Progenitor cell of endocrine pancreas (in vitro differentiated cells): ENCODE data around the gene RNU6-1. TPM values are rescaled to one million over a fixed set of nuclear protein-coding genes. Genes with fewer than 3 reads are reported as not detected.

Experiments used
- DNase-seq: peaks from one replicate; pipeline ENCODE4 v3.0.0; 2021; ENCODE audit warnings: low spot score; ENCODE audit not compliant: unreplicated experiment
- H3K27ac Mint-ChIP-seq: 2 replicates; pipeline ENCODE4 v1.8.0; 2021; ENCODE audit warnings: mild to moderate bottlenecking, moderate library complexity, mixed read lengths
- H3K27me3 Mint-ChIP-seq: 2 replicates; pipeline ENCODE4 v1.8.0; 2021; ENCODE audit warnings: mixed read lengths
- H3K36me3 Mint-ChIP-seq: 2 replicates; pipeline ENCODE4 v1.8.0; 2022; ENCODE audit warnings: mixed read lengths; ENCODE audit not compliant: insufficient read depth
- H3K4me1 Mint-ChIP-seq: 2 replicates; pipeline ENCODE4 v1.8.0; 2021; ENCODE audit warnings: low read depth, mixed read lengths
- H3K4me3 Mint-ChIP-seq: 2 replicates; pipeline ENCODE4 v1.8.0; 2021; ENCODE audit warnings: low read depth, mild to moderate bottlenecking, moderate library complexity, mixed read lengths
- H3K9me3 Mint-ChIP-seq: 2 replicates; pipeline ENCODE4 v1.8.0; 2021; ENCODE audit warnings: low read depth, mixed read lengths
- total RNA-seq: library from RNA; stranded (reverse); gene quantifications from 2 replicates; pipeline ENCODE4 v1.2.1, GENCODE V29; 2021
- TF ChIP-seq, protein P1 (sequence below): fragments of 200-600 bp; sonication (generic); IDR thresholded peaks from one replicate; pipeline ENCODE4 v1.5.0; 2021; ENCODE audit warnings: antibody characterized with exemption, mild to moderate bottlenecking; ENCODE audit not compliant: unreplicated experiment

Gene RNU6-1
- total RNA-seq, 1 donor from 2014 or later: not detected

DNA sequence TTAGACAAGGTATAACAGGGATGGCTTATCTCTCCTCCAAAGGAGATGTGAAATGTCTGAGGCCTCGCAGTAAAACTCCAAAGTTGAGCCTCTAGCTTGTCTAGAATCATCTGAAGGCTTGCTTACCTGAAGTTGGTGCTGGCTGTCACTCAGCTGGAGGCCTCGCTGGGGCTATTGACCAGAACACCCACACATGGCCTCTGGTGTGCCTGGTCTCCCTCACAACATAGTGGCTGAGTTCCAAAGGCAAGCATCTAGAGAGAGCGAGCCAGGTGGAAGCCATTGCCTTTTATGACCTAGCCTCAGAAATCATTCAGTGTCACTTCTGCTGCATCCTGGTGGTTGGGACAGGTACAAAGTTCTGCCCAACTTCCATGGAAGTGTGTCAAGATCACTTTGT lies 17.4 kb upstream of the RNU6-1 start:
- no peak overlapping the region for H3K27ac Mint-ChIP-seq
- H3K9me3 Mint-ChIP-seq: no peaks in the 10 kb centered on the region
- no peaks in the 10 kb centered on the region for H3K27me3 Mint-ChIP-seq
- TF ChIP-seq, protein P1, sequence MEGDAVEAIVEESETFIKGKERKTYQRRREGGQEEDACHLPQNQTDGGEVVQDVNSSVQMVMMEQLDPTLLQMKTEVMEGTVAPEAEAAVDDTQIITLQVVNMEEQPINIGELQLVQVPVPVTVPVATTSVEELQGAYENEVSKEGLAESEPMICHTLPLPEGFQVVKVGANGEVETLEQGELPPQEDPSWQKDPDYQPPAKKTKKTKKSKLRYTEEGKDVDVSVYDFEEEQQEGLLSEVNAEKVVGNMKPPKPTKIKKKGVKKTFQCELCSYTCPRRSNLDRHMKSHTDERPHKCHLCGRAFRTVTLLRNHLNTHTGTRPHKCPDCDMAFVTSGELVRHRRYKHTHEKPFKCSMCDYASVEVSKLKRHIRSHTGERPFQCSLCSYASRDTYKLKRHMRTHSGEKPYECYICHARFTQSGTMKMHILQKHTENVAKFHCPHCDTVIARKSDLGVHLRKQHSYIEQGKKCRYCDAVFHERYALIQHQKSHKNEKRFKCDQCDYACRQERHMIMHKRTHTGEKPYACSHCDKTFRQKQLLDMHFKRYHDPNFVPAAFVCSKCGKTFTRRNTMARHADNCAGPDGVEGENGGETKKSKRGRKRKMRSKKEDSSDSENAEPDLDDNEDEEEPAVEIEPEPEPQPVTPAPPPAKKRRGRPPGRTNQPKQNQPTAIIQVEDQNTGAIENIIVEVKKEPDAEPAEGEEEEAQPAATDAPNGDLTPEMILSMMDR: no peak
- H3K4me3 Mint-ChIP-seq: no peak overlapping the region
- peaks cover 4% of the 10 kb centered on the region for H3K4me1 Mint-ChIP-seq
- DNase-seq: no peak
- no peaks in the 10 kb centered on the region for H3K36me3 Mint-ChIP-seq

DNA sequence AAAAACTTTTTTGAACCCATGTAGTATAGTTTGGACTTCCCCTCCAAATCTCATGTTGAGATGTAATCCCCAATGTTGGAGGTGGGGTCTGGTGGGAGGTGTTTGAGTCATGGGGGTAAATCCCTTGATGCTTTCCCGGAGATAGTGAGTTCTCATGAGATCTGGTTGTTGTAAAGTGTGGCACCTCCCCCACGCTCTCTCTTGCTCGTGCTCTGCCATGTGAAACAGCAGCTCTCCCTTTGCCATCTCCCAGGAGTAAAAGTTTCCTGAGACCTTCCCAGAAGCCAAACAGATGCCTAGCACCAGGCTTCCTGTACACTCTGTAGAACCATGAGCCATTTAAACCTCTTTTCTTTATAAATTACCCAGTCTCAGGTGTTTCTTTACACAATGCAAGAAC lies 16.0 kb upstream of the RNU6-1 start:
- H3K27me3 Mint-ChIP-seq: no peaks in the 10 kb centered on the region
- DNase-seq: no peak
- no peaks in the 10 kb centered on the region for H3K9me3 Mint-ChIP-seq
- no peaks in the 10 kb centered on the region for H3K36me3 Mint-ChIP-seq
- H3K4me1 Mint-ChIP-seq: peaks cover 4% of the 10 kb centered on the region
- no peak overlapping the region for H3K4me3 Mint-ChIP-seq
- no peak overlapping the region for H3K27ac Mint-ChIP-seq
- TF ChIP-seq, protein P1: no peak

DNA sequence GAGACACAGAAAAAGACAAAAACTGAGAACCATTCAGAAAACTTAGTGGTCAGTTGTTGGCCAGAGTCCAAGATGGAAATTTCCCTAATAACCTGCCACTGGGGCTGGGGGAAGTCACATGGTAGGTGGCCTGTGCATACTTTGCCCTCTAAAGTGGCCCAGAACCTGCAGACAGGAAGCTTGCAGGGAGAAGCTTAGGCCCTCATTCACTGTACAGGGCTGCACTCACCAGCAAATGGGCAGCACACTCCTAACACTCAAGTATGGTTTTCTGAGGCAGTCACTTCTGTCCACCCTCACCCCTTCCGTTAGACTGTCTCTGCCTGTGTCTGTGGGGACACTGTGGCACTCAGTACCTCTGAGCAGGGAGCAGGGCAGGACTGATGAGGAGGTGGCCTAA lies 14.5 kb upstream of the RNU6-1 start:
- Mint-ChIP-seq H3K4me3 (no peak overlapping the region), H3K36me3 (no peaks in the 10 kb centered on the region), H3K27ac (no peak overlapping the region), H3K4me1 (peaks cover 4% of the 10 kb centered on the region), H3K9me3 (no peaks in the 10 kb centered on the region), H3K27me3 (no peaks in the 10 kb centered on the region)
- no peak for DNase-seq
- TF ChIP-seq, protein P1: no peak

DNA sequence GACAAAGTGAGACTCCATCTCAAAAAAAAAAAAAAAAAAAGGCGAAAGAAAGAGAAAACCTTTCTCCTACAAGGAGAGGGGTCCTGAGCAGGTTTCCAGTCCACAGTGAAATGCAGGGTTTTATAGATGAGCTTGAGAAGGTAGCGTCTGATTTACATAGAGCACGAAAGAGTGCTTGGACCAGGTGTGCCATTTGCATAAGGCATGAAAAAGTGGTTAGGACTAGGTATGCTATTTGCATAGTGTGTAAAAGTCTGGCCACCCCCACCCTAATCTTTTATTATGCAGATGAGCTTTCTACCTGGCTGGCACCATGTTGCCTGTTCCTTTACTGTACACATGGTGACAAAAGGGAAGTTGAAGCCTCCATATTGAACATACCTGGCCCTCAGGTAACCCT lies 13.6 kb upstream of the RNU6-1 start:
- H3K27me3 Mint-ChIP-seq: no peaks in the 10 kb centered on the region
- no peaks in the 10 kb centered on the region for H3K36me3 Mint-ChIP-seq
- no peaks in the 10 kb centered on the region for H3K9me3 Mint-ChIP-seq
- TF ChIP-seq, protein P1: no peak
- H3K4me1 Mint-ChIP-seq: peaks cover 4% of the 10 kb centered on the region
- no peak for DNase-seq
- no peak overlapping the region for H3K4me3 Mint-ChIP-seq
- H3K27ac Mint-ChIP-seq: no peak overlapping the region

DNA sequence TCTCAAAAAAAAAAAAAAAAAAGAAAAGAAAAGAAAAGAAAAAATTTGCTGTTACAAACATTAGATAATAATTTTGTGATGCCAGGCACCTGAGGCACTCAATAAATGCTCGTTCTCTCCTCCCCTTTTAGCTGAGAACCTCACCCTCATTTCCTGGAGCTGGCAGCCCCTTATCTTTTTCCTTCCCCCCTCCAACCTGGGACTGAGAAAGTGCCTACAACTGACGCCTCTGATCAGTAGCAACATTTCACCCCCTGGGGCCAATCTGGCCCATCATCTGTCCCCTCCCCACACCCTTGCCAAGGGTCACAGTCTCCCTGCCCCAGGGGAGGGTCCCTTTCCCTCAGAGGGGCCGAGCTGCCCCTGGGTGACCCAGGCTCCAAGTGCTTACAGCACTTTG lies 12.6 kb upstream of the RNU6-1 start:
- no peaks in the 10 kb centered on the region for H3K9me3 Mint-ChIP-seq
- no peak overlapping the region for H3K27ac Mint-ChIP-seq

More for the DNA sequence above, 12.6 kb upstream of the RNU6-1 start:
- TF ChIP-seq, protein P1: no peak
- no peak for DNase-seq
- peaks cover 4% of the 10 kb centered on the region for H3K27me3 Mint-ChIP-seq
- H3K36me3 Mint-ChIP-seq: no peaks in the 10 kb centered on the region
- H3K4me3 Mint-ChIP-seq: no peak overlapping the region
- H3K4me1 Mint-ChIP-seq: peaks cover 4% of the 10 kb centered on the region
